ENCODE measurements around the gene PLG.
"Not testable (repeated sequence)": the region's sequence is repeated elsewhere in the genome, so short reads cannot be mapped to it uniquely, and the experiment has no call there.

- TF ChIP-seq, protein P1, sequence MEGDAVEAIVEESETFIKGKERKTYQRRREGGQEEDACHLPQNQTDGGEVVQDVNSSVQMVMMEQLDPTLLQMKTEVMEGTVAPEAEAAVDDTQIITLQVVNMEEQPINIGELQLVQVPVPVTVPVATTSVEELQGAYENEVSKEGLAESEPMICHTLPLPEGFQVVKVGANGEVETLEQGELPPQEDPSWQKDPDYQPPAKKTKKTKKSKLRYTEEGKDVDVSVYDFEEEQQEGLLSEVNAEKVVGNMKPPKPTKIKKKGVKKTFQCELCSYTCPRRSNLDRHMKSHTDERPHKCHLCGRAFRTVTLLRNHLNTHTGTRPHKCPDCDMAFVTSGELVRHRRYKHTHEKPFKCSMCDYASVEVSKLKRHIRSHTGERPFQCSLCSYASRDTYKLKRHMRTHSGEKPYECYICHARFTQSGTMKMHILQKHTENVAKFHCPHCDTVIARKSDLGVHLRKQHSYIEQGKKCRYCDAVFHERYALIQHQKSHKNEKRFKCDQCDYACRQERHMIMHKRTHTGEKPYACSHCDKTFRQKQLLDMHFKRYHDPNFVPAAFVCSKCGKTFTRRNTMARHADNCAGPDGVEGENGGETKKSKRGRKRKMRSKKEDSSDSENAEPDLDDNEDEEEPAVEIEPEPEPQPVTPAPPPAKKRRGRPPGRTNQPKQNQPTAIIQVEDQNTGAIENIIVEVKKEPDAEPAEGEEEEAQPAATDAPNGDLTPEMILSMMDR (conservative IDR thresholded peaks at IDR 0.05; ENCODE audit: low read depth, low read length), result not testable (repeated sequence)
- not testable (repeated sequence) for TF ChIP-seq POLR2A (IDR thresholded peaks at IDR 0.05; ENCODE audit: low read depth, low read length); RAD21 (IDR thresholded peaks at IDR 0.05; ENCODE audit: low read length)
Measured at GRCh38 chr6:160695622-160696021, 6.4 kb upstream of the PLG start.

All from IMR-90 (cell line).